ENCODE results near the gene LOXL1. TPM values are rescaled to one million over a fixed set of nuclear protein-coding genes. Genes with fewer than 3 reads are reported as not detected.
A peak's percentile ranks its signal among the peaks of the same experiment; 100 is the strongest.

Gene LOXL1
- total RNA-seq, 1 experiment from 2014 or later: 77.4 TPM

DNA sequence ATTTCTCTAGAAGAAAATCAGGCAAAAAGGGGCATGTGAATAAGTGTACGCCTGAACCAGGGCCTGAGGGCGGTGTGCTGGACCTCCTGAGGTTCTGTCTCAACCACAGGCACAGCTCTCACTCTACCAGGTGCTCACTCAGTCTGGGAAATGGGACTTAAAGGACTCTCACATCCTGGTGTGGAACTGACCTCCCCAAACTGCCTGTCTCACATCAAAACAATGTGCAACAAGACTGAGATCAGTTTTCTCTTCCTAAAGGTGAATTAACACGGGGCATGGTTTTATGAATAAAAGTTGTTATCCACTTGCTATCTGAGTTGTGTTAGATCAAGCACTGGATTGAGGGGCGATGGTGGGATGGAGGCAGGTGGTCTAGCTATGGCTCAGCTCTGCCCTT, 61.0 kb downstream of the LOXL1 start:
- no peak for DNase-seq (ENCODE audit: low spot score)
- in situ Hi-C loops (cut with HindIII; ENCODE audit: low sequenced_read_pairs): no loop called here

- in situ Hi-C loops (cut with HindIII; ENCODE audit: low sequenced_read_pairs): no loop called here
- no peak for DNase-seq (ENCODE audit: low spot score)
Measured at GRCh38 chr15:73987681-73988444, 61.6 kb downstream of the LOXL1 start.

DNA sequence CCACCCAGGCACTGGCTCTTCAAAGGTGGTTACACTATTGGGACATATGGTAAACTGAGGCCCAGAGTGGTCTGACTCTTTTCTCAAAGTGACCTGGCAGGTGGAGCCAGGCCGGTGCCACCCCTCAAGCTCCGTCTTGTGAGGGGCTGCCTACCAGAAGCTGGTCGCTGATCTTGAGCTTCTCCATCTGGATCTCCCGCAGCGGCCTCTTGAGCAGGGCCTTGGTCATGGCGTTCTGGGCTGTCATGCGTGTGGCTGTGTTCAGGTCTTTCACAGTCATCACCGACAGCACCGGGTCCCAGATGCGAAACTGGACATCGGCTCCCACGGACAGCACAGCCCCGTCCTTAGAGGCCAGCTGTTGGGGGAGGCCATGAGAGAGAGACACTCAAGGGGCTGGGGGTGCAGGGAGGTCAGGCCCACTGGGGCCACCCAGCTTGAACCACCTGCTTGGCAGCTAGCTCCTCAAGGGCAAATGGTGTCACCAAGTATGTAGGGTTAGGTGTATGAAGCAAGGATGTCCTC, 62.2 kb downstream of the LOXL1 start:
- no peak for DNase-seq (ENCODE audit: low spot score)
- in situ Hi-C loops (cut with HindIII; ENCODE audit: low sequenced_read_pairs): no loop called here

- DNase-seq (ENCODE audit: low spot score): no peak
- in situ Hi-C loops (cut with HindIII; ENCODE audit: low sequenced_read_pairs): no loop called here
Measured at GRCh38 chr15:73989001-73989798, 62.9 kb downstream of the LOXL1 start.

DNA sequence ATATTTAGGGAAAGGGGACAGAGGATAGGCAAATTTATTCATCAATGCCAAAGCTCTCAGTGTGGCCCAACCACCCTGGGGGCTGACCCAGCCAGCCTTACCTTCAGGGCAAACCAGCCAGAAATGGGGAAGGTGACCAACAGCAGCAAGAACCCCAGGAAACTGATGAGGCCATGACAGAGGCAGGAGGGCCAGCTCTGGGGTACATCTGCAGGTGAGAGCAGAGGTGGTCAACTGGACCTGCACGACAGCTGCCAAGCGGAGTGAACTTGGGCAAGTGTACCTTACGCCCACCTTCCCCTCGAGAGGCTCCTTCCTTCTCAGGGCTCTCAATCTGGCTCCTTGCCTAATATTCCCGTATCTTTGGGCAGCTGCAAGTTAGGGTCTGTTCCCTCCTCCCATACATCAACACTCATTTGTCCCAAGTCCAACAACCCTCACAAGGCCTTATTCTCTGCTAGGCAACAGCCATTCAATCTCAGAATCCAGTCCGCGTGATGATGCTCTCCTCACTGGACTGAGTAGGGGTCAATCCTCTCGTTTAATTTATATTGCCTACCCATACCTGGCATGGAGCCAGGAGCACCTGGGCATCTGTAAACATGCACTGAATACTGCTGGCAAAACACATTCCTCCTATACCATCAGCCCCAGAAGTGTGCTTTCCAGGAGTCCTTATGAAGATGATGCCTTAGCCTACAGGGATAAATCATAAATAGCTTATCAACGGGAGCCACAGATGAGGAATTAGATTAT, 64.2 kb downstream of the LOXL1 start:
- DNase-seq (ENCODE audit: low spot score): no peak
- in situ Hi-C loops (cut with HindIII; ENCODE audit: low sequenced_read_pairs): no loop called here

DNA sequence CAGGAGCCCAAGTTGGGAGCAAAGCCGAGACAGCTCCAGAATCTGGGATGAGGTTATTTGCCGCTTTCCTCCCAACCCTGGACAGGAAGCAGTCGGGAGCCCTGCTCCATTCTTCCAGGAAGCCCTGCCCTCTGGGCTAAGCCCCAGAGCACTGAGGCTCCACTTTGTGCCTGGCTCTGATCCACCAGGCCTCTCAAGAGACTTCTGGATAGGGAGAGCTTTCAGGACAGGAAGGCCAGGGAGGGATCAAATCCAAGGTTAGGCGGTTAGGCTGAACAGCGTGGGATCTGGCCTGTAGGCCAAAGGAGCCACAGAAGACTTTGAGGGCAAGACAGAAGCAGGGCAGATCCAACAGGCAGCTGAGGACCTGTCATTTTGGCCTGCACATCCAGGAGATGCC, 65.0 kb downstream of the LOXL1 start:
- in situ Hi-C loops (cut with HindIII; ENCODE audit: low sequenced_read_pairs): no loop called here
- DNase-seq (ENCODE audit: low spot score): no peak

GRCh38 chr15:73991726-73992593, 65.7 kb downstream of the LOXL1 start, which contains the start of gene STOML1:
TSS of gene STOML1 (minus strand) at chr15:73992295. CDS start at chr15:73992223, 72 bp downstream.
- in situ Hi-C loops (cut with HindIII; ENCODE audit: low sequenced_read_pairs): no loop called here
- DNase-seq (ENCODE audit: low spot score): peak; percentile 89

DNA sequence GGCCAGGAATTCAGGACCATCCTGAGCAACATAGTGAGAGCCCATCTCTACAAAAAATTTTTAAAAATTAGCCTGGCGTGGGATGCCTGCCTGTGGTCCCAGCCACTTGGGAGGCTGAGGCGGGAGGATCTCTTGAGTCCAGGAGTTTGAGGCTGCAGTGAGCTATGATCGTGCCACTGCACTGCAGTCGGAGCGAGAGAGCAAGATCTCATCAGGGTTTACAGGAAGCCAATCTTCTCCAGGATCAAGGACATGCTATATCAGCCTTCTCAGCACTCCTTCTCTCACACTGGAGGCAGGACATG, 66.3 kb downstream of the LOXL1 start:
- in situ Hi-C loops (cut with HindIII; ENCODE audit: low sequenced_read_pairs): no loop called here

DNA sequence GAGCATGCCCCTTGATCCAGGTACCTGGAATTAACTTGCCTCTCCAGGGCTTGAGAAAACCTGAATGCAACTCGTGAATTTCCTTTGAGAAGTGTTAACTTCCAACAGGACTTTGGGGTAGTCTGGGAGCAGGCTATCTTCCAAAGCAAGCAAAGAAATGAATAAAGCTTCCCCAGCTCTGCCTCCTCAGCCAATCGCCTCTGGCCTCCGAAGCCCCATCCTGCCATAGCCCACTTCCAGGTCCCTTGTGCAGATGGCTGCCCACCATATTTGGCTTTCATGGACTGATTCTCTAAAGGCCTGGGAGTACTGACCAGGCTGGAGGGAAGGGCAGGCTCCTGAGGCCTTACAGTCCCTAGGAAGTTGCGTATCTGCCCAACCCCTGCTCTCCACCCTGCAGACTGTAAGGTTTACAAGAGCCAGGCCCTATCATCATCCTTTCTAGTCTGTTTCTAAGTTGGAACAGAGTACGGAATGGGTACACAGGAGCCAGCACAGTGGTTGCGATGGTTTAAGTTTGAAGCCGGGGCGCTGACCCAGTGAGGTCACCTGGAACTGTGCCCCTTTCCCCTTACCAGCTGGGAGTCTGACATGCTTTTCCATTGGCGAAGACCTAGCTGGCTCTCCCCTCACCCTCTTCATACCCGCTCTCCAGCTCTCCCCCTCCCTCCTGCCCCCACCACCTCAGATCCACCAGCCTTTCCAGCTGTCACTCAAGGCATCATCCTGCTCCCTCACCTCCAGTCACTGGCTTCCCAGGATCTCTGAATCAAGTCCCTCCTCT, 67.1 kb downstream of the LOXL1 start:
- in situ Hi-C loops (cut with HindIII; ENCODE audit: low sequenced_read_pairs): no loop called here
- no peak for DNase-seq (ENCODE audit: low spot score)

More for the DNA sequence above, 66.3 kb downstream of the LOXL1 start:
- DNase-seq (ENCODE audit: low spot score): no peak

- peak; percentile 97 for DNase-seq (ENCODE audit: low spot score)
- in situ Hi-C loops (cut with HindIII; ENCODE audit: low sequenced_read_pairs): no loop called here
Measured at GRCh38 chr15:73994413-73994883, 68.2 kb downstream of the LOXL1 start, which contains the start of gene PML. TSS of gene PML (plus strand) at chr15:73994716. CDS start at chr15:73994813, 97 bp downstream.

DNA sequence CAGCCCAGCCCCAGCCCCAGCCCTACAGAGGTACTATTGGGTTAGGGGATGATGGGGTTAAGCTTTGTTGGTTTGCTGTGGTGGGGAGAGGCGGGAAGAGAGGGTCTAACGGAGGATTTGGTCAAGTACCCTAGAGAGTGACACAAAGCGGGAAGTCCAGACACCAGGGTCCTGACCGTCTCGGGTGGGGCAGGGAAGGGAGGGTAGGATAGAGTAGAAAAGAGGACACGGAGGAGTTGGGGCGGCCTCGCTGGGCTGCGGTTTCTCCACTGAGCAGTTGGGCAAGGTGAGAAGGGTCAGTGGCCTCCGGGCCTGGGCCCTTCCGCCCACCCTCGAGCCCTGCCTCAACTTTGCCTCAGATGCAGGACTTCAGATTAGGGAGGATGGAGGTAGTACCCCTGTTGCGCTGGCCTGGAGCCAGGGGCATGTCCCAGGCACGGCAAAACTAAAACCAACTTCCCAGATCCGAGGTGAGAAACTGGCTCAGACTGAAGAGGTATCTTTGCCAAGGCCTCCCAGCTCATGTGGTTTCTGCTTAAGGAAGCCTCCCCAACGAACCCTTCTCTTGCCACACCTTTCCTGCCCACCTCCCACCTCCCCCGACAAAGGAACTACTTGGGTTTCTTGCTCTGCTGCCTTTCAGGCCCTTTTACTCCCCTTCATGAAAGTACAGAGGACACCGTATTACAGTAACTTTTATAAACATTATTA, 68.8 kb downstream of the LOXL1 start:
- DNase-seq (ENCODE audit: low spot score): peak; percentile 48
- in situ Hi-C loops (cut with HindIII; ENCODE audit: low sequenced_read_pairs): no loop called here

DNA sequence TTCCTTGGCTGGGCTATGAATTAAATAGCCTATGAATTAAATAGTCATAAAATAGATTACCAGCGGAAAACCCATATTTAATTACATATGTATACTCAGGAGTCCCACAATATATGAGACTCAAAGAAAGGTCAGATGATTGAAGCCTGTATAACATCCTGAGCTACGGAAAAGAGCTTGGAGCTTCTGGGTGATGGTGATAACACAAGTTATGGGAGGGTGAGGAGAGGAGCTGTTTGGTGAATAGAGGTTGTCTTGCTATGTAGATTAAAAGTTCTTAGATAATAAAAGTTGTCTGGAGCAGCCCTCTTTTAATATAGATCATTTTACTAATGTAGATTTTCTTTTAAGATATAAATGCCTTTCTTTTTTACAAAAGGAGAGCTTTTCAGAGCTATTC, 70.0 kb downstream of the LOXL1 start:
- in situ Hi-C loops (cut with HindIII; ENCODE audit: low sequenced_read_pairs): no loop called here
- DNase-seq (ENCODE audit: low spot score): no peak

GRCh38 chr15:73996939-73997338, 70.7 kb downstream of the LOXL1 start:
- DNase-seq (ENCODE audit: low spot score): no peak
- in situ Hi-C loops (cut with HindIII; ENCODE audit: low sequenced_read_pairs): no loop called here

DNA sequence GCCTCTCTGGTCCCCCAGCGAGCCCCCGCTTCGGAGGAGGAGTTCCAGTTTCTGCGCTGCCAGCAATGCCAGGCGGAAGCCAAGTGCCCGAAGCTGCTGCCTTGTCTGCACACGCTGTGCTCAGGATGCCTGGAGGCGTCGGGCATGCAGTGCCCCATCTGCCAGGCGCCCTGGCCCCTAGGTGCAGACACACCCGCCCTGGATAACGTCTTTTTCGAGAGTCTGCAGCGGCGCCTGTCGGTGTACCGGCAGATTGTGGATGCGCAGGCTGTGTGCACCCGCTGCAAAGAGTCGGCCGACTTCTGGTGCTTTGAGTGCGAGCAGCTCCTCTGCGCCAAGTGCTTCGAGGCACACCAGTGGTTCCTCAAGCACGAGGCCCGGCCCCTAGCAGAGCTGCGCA, 71.7 kb downstream of the LOXL1 start:
- DNase-seq (ENCODE audit: low spot score): peak; percentile 37
- in situ Hi-C loops (cut with HindIII; ENCODE audit: low sequenced_read_pairs): no loop called here
